OCI-LY3 (cell line): ENCODE data around the gene SH3BGRL.

Source experiments
- EZH2phosphoT487 ChIP-seq: fragments of 200-600 bp; shearing (Covaris generic); IDR thresholded peaks from 2 replicates; pipeline ENCODE4 v1.6.1; 2018; ENCODE audit warnings: antibody characterized with exemption, mixed run types, low read depth
- TF ChIP-seq, protein P1 (sequence below): fragments of 200-600, 300-600 bp; sonication (generic); IDR thresholded peaks from 2 replicates; pipeline ENCODE4 v1.5.1; 2014; ENCODE audit warnings: antibody characterized with exemption, low read length, low read depth

DNA sequence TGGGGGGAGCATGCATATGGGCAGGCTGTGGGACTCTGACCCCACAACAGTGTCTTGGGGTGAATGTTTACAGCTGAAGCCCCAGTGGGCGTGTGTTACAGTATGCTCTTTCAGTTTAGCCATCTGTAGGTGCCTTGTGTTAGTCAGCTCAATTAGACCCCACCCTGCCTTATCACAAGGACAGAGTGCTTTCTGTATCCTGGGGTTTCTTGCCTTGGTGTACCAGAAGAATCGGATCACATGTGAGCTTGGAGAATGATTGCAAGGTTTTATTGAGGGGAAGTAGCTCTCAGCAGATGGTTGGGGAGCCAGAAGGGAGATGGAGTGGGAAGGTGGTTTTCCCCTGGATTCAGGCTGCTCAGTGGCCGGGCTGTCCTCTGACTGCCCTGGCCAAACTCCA, 27.3 kb downstream of the SH3BGRL start:
- TF ChIP-seq, protein P1, sequence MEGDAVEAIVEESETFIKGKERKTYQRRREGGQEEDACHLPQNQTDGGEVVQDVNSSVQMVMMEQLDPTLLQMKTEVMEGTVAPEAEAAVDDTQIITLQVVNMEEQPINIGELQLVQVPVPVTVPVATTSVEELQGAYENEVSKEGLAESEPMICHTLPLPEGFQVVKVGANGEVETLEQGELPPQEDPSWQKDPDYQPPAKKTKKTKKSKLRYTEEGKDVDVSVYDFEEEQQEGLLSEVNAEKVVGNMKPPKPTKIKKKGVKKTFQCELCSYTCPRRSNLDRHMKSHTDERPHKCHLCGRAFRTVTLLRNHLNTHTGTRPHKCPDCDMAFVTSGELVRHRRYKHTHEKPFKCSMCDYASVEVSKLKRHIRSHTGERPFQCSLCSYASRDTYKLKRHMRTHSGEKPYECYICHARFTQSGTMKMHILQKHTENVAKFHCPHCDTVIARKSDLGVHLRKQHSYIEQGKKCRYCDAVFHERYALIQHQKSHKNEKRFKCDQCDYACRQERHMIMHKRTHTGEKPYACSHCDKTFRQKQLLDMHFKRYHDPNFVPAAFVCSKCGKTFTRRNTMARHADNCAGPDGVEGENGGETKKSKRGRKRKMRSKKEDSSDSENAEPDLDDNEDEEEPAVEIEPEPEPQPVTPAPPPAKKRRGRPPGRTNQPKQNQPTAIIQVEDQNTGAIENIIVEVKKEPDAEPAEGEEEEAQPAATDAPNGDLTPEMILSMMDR, result no peak
- no peak for TF ChIP-seq EZH2phosphoT487
